Cerebellar nuclear complex (tissue), 1 donor: ENCODE data around the gene RAMAC.
"Not testable (repeated sequence)": the region's sequence is repeated elsewhere in the genome, so short reads cannot be mapped to it uniquely, and the experiment has no call there.

Source experiments
- DNase-seq, 2 experiments: peaks; one replicate each; lab custom pipeline; 2025; lab: John Stamatoyannopoulos, UW

RAMAC gene

DNA sequence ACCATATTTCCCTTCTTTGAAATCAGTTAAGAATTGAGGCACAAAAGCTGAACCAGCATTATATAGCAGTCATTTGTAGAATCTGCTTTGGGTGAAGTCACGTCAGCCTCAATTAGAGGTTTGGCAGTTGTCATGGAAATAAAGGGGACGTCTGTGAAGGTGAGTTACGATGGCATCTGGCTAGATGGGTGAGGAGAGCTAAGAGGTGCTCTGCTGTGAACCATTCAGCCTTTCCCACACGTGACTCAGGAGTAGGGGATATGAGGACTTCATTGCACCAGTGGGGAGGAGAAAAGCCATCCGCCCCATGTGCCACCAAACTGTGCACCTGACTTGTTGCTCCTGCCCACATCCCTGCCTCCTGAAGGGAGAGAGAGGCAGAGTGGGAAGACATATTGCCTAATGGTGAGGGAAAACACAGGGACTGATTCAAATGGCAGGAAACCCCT is 28.2 kb downstream of the RAMAC start:
- DNase-seq: no peak

GRCh38 chr15:83015361-83015760 is 29.4 kb downstream of the RAMAC start:
- no peak for DNase-seq

DNA sequence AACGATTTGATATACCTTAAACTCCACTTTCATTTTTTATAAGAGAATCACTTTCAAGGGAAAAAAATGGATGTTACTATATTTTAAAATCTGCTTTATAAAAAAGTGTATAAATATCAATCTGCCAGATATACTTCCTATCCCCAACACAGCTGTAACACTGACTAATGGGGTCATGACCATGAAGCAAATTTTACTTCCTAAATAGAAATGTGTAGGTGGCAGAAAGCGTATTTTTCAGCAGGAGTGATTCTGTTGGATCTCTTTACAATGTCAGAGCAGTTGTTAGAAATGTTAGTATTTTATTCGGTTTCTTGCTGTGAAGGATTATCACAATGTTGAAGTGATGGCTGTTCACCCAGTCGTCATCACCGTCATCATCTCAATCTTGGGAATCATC is 30.9 kb downstream of the RAMAC start:
- no peak for DNase-seq

GRCh38 chr15:83018436-83018835 is 32.4 kb downstream of the RAMAC start:
- no peak for DNase-seq

- no peak for DNase-seq
Observed at GRCh38 chr15:83030021-83030420, 44.0 kb downstream of the RAMAC start.

DNA sequence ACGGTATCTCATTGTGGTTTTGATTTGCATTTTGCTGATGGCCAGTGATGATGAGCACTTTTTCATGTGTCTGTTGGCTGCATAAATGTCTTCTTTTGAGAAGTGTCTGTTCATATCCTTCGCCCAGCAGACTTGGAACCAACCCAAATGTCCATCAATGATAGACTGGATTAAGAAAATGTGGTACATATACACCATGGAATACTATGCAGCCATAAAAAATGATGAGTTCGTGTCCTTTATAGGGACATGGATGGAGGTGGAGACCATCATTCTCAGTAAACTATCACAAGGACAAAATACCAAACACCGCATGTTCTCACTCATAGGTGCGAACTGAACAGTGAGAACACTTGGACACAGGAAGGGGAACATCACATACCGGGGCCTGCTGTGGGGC is 45.2 kb downstream of the RAMAC start:
- not testable (repeated sequence) for DNase-seq

DNA sequence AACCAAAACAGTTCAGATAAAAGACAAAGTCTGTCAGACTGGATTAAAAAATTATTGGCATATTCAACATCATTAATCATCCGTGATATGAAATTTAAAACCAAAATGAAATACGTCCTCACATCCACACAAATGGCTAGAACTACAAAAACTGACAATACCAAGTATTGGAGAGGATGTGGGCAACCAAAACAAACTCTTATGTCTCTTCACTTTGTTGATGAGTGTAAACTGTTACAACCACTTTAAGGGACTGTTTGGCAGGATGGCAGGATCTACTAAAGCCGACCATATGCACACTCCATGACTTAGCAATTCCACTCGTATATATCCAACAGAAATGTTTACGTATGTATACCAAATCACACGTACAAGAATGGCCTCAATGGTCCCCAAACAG is 50.2 kb downstream of the RAMAC start:
- DNase-seq: no peak

DNA sequence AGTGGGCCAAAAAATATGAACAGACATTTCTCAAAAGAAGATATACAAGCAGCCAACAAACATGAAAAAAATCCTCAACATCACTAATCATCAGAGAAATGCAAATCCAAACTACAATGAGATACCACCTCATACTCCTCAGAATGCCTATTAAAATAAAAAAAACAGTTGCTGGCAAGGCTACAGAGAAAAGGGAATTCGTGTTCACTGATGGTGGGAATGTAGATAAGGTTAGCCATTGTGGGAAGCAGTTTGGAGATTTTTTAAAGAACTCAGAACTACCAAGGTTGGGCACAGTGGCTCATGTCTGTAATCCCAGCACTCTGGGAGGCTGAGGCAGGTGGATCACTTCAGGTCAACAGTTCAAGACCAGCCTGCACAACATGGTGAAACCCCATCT is 53.2 kb downstream of the RAMAC start:
- DNase-seq: no peak
